NCI-H2227 (cell line): ENCODE data around the gene RXRA.

ENCODE experiments used
- DNase-seq: peaks from one replicate; lab custom pipeline; 2025; ENCODE audit not compliant: unreplicated experiment; lab: John Stamatoyannopoulos, UW

Gene RXRA

GRCh38 chr9:134322781-134323241, 3.4 kb upstream of the RXRA start:
- DNase-seq, result no peak

DNA sequence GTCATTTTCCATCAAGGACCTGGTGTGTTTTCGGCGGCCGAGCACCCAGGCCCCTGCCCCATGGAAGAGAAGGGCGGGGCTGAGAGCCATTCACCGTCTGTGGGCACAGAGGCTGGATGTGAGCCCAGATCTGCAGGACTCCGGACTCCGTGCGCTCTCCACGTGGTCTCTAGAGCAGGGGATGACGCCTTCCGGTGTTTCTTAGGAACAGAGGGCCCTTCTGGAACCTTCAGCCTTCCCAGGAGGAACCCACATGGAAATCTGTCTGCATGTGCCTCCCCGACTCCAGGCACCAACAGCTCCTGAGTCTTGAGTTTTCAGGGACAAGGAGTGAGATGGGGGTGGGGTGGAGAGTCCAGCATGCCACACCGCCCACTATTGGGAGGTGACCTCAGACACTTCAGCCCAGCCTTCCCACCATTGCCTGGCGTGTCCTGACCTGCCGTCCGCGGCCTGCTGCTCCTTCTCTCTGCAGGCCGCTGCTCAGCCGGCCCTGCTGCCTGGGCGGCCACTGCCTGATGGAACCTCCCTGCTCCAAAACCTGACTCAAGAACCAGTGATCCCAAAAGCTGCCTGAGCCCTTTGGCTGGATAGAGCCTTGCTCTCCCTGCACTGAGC, 2.4 kb upstream of the RXRA start:
- no peak for DNase-seq

- no peak for DNase-seq
Observed at GRCh38 chr9:134324359-134325095, 1.7 kb upstream of the RXRA start.

DNA sequence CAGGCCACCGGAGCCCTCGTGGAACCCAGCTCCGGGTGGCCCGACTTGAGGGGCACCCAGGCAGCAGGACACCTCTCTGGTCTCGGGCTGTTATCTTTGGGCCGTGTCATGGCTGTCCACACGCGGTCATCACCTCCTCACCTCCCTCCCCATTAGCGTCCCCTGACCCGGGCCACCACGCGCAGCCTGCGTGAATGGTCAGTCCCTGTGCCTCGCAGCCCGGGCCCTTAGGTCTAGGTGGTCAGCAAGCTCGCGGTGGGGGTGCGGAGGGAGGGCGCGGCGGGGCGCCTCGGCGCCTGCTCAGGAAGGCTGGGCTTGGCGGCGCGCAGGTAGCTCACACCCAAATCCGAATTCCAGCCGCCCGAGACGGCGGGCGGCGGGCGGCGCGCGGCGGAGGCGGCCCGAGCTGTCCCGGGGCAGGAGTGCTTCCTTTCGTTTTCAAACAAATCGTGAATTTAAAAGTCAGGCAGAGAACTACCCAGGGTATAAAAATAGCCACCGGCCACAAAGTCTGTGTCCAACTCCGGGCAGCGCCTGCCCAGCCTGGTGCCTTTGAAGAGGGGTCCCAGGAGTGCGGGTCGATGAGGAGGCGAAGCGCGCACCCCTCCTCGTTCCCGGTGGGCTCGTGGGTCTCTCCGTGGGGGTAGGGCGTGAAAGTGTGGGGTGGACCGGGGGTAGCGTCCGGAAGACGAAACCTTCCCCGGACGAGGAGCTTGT, 1.0 kb upstream of the RXRA start:
- DNase-seq, result peak; percentile 29

DNA sequence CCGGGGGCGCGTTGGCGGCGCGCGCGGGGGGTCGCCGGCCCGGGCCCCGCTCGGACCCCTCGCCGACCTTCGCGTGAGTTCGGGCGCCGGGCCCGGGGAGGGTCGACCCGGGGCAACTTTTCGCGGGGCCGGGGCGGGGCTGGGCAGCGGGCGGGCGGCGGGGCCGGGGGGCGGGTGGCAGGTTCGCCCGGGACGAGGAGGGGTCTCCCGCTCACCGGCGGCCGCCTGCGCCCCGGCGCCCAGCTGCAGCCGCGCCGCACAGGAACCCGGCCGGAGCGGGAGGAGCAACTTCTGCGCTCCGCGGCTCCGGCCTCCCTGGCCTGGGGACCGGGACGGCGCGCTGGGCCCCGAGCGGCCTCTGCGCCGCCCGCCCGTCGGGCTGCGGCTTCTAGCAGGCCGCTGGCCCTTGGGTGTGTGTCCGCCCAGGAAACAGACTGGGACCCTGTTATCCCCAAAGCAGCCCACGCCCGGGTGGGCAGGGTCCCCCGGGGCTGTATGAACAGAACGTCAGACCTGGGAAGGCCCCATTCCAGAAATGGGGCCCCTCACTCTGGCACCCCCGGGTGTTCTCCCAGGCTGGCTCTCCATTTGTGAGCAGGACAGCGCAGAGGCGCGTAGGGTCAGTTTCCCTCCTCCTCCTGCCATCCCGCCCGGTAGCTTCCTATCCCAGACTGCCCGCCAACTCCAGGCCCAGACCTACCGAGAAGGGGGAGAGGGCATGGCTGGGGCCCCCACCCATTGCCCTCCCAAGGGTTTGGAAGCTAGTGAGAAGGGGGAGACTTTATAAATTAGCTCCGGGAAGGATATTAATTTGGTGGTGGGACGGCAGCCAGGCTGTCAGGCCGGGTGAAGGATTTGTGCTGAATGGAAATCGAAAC, 708 bp downstream of the RXRA start:
- DNase-seq, result peak; percentile 32

DNA sequence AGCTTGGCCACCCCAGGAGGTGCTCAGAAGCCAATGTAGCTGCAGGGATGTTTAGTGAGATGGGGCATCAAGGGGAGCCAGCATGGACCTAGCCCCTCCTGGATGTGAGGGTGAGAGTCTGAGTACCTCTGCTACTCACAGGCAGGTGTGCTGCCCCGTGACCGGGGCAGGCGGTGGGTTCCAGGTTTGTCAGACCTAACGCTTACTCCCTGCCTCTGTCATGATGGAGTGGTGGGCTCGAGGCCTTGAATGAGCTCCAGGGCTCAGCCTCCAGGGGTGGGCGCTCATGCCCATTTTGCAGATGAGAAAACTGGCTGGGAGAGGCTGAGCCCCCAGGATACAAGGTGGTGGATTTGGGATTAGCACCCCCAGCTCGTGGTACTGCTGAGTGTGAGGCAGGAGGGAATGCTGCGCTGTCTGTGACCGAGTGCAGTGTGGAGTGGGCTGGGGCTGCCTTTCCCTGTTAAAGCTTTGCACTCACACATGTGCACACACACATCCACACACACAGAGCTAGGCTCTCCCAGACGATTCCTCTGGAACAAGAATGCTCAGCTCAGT, 1.5 kb downstream of the RXRA start:
- no peak for DNase-seq

DNA sequence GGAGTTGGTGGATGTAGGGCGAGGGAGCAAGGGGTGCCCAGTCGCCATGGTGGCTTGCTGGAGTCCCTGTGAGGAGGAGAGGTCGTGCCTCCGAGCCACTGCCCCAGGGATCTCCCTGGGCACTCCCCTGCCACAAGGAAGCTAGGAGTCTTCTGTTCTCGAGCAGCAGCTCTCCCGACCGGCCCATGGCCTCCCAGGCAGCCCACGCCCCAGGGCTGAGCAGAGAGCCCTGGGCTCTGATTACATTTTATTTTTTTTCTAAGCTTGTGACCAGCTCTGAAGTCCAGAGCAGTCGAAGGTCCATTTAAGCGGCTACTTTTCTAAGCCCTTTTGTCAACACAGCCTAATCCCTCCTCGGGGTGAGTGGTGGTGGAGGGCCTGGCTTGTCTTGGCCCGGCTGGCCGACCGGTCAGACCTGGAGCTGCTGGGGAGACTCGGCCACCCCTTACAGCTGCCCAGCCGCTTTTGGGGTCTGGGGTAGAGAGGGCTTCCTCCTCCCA, 2.1 kb downstream of the RXRA start:
- no peak for DNase-seq

GRCh38 chr9:134328841-134329575, 2.8 kb downstream of the RXRA start:
- no peak for DNase-seq

- DNase-seq, result no peak
Observed at GRCh38 chr9:134329576-134329855, 3.3 kb downstream of the RXRA start.

DNA sequence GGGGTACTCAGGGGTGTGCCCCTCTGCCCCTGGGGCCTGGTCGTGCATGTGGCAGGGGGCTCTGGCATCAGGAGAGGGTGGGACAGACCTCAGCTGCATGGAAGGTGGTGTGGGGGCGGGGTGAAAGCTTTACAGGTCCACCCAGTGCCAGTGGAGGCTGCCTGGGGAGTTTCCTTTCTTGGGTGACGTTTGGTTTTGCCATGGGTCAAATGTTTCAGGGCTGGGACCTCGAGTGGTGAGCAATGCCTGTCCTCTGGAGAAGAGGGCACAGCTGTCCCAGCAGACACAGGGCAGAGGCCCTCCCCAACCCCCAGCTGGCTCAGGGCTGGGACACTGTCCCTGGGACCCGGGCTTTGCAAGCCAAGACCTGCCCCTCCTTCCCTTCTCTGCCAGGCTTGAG, 3.6 kb downstream of the RXRA start:
- DNase-seq, result no peak

DNA sequence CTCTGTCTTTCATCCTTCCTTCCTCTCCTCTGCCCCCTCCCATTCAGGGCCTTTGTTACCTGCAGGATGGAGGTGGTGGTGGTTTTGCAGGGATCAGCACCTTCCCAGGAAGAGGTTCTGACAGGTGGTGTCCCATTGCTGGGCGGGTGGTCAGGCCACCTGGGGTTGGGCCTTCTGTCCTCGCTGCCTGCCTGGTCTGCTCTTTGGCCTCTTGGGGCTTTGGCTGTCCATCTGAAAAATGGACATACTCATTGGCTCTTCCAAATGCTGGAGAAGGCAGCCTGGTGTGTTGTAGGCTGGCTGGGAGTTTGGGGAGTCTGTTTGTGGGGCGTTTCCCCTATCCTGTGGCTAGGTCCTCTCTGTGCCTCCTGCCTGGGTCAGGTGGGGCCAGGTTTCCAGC, 4.3 kb downstream of the RXRA start:
- no peak for DNase-seq

DNA sequence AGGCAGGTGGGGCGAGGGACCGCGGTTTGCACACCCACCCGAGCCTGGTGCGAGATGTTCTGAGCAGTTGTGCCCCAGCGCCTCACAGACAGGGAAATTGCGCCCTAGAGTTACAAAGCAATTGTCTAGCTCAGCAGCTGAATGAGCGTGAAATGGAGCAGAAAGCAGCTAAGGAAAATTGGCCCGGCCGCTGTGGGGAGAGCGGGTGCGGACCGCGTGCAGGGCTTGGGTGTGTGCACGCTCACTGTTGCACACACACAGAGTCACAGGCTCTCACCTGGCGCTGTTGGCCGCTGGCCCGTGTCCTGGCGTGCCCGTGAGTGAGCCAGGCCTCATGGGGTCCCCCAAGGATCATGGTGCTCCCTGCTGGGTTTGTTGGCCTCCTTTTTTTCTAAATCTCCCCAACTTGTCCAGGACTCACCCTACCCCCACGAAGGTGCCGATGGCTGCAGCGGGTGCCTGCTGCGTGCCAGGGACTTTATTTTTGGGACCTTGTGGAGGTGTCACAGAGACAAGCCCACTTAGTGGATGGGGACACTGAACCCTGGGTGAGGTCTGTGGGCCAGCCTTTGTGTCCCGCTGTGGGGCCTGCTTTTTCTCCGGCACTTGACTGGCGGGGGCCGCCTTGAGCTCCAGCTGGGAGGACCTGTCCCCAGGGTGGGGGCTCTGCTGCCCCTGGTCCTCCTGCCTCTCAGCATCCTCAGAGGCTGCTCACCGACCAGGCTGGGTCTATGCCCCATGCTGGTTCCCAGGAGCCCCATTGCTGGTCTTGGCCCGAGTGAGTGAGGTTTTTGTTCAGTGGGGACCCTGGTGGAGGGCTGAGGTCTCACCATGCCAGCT, 5.2 kb downstream of the RXRA start:
- peak; percentile 15 for DNase-seq

- no peak for DNase-seq
Observed at GRCh38 chr9:134332266-134332665, 6.0 kb downstream of the RXRA start.

- no peak for DNase-seq
Observed at GRCh38 chr9:134332841-134333233, 6.6 kb downstream of the RXRA start.

- DNase-seq, result peak; percentile 25
Observed at GRCh38 chr9:134333234-134333873, 7.1 kb downstream of the RXRA start.

DNA sequence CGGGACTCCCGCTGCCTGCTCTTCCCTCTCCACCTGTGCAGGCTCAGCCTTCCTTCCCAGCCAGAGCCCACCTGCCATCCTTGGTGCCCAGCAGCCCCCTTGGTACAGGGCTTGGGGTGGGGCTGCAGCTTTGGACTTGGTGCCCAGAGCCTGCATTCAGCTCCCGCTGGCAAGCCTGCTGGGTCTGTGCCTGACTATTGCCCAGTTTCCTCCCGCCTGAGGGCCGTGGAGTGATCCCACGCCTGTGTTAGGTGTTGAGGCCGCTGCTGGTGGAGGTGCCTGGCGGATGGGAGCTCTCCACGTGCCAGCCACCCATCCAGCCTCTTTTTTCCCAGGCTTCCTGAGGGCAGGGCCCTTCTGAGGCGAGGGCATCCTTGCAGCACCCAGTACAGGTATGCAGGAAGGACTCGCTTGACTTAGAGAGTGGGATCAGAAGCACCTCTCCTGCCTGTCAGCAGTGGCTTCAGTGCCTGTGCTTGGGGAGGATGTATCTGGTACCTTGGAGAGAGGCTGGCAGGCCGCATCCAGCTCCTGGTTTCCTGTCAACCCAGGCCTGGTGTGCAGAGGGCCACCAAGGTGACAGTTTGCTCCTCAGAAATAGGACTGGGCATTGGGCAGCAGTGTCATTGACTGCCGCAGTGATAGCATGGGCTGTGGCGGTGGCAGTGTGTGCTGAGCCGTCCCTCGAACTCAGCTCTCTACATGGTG, 7.8 kb downstream of the RXRA start:
- no peak for DNase-seq

GRCh38 chr9:134335061-134335460, 8.8 kb downstream of the RXRA start:
- DNase-seq, result no peak
